ENCODE results near the gene FOXO3B. TPM values are rescaled to one million over a fixed set of nuclear protein-coding genes. Genes with fewer than 3 reads are reported as not detected.

FOXO3B gene
- polyA plus RNA-seq, 2 donors: 0.28 to 0.33 TPM

Other genes with a start within 250 kb of the FOXO3B start
- 10 to 100 TPM; 13.4 to 28.2 TPM for gene LGALS9C, start 205.5 kb downstream of the FOXO3B start, polyA plus RNA-seq
- not detected for gene TBC1D28, start 37.9 kb downstream of the FOXO3B start, polyA plus RNA-seq
- under 1 TPM; 0.16 to 0.39 TPM for gene FBXW10, start 61.7 kb upstream of the FOXO3B start, polyA plus RNA-seq
- 10 to 100 TPM; 44.5 to 53.2 TPM for gene TVP23B, start 98.9 kb upstream of the FOXO3B start, polyA plus RNA-seq
- 10 to 100 TPM; 14.7 to 20.3 TPM for gene PRPSAP2, start 175.8 kb upstream of the FOXO3B start, polyA plus RNA-seq